ENCODE data around the gene IGF2BP2. TPM values are rescaled to one million over a fixed set of nuclear protein-coding genes. Genes with fewer than 3 reads are reported as not detected.

Gene IGF2BP2
- total and polyA plus RNA-seq, 9 of the 15 experiments (the other 6 are each of a cell fraction or from before 2014, with no cell fraction given), result 3.2 to 59.6 (median 30.5) TPM

- Histone ChIP-seq H3K27ac (ENCODE audit: extremely low read depth, low read depth, low read length) (no peak overlapping the region), H3K79me2 (ENCODE audit: control insufficient read depth, insufficient read depth, low read length) (no peaks in the 10 kb centered on the region), H3K4me2 (ENCODE audit: insufficient read depth, low read length) (no peak overlapping the region), H4K20me1 (replicated peaks; ENCODE audit: control insufficient read depth, insufficient read depth, low read length) (no peaks in the 10 kb centered on the region; the same call in 1 of the 2 replicates), H3K9me1 (ENCODE audit: control insufficient read depth, insufficient read depth, low read length) (no peaks in the 10 kb centered on the region), H3K36me3 (ENCODE audit: control insufficient read depth, insufficient read depth, low read length) (peaks cover 62% of the 10 kb centered on the region; the same call in 2 of the 3 replicates), H3K4me1 (replicated peaks in 1 of 2; ENCODE audit: control insufficient read depth in 2 of 2, insufficient read depth in 2 of 2, low read length in 2 of 2) (no peaks in the 10 kb centered on the region), H3K9ac (ENCODE audit: insufficient read depth in 1 of 2, low read depth in 2 of 2, low read length in 2 of 2) (no peak overlapping the region), H3K27me3 (ENCODE audit: control insufficient read depth in 2 of 2, insufficient read depth in 2 of 2, low read length in 2 of 2) (no peaks in the 10 kb centered on the region), H3K9me3 (replicated peaks; ENCODE audit: control insufficient read depth, insufficient read depth, low read depth, low read length) (no peaks in the 10 kb centered on the region), H2AFZ (ENCODE audit: low read depth, low read length) (no peak overlapping the region), H3K4me3 (no peak overlapping the region)
- FAIRE-seq (no peak), DNase-seq (ENCODE audit: extremely low read depth in 1 of 4, low spot score in 3 of 4) (no peak), ATAC-seq (no peak)
- in situ Hi-C loops (cut with MboI) (no loop called here), intact Hi-C loops (cut with micrococcal nuclease) (no loop called here)
- CTCF ChIA-PET (ENCODE audit: low intra/inter-chr PET ratio), result no interaction called here
- POLR2A ChIA-PET, result no interaction called here
- 73% methylated on average over 6 of the region's 6 CpGs for WGBS (ENCODE audit: insufficient coverage, low coverage, missing lambda C conversion rate)
- no TSS peak for BruUV-seq (replicated peaks)
- TF ChIP-seq ZNF584 (CRISPR knock-in tag; IDR thresholded peaks at IDR 0.05; ENCODE audit: low read depth) (no peak), GTF2E2 (tag; IDR thresholded peaks at IDR 0.05) (no peak), ZNF165 (CRISPR knock-in tag; IDR thresholded peaks at IDR 0.05; ENCODE audit: borderline replicate concordance) (no peak), GATA2 (CRISPR knock-in tag; IDR thresholded peaks at IDR 0.05) (no peak), TSHZ1 (CRISPR knock-in tag; IDR thresholded peaks at IDR 0.05) (no peak), DNMT1 (IDR thresholded peaks at IDR 0.05) (no peak), RHOXF2B (CRISPR knock-in tag; conservative IDR thresholded peaks at IDR 0.05) (no peak), LARP7 (IDR thresholded peaks at IDR 0.05) (no peak), SNIP1 (IDR thresholded peaks at IDR 0.05; ENCODE audit: low read depth) (no peak), SMARCC2 (IDR thresholded peaks at IDR 0.05; ENCODE audit: low read depth) (no peak), TBL1XR1 (IDR thresholded peaks at IDR 0.05; ENCODE audit: low read length in 2 of 2) (no peak), HNRNPLL (IDR thresholded peaks at IDR 0.05; ENCODE audit: low read depth, low read length, poor library complexity, severe bottlenecking) (no peak), XRCC3 (IDR thresholded peaks at IDR 0.05) (no peak), EWSR1 (IDR thresholded peaks at IDR 0.05; ENCODE audit: borderline replicate concordance, low read depth, partially characterized antibody) (no peak)
- TF ChIP-seq, protein P1, sequence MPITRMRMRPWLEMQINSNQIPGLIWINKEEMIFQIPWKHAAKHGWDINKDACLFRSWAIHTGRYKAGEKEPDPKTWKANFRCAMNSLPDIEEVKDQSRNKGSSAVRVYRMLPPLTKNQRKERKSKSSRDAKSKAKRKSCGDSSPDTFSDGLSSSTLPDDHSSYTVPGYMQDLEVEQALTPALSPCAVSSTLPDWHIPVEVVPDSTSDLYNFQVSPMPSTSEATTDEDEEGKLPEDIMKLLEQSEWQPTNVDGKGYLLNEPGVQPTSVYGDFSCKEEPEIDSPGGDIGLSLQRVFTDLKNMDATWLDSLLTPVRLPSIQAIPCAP (CRISPR knock-in tag; IDR thresholded peaks at IDR 0.05; ENCODE audit: borderline replicate concordance), result no peak
Measured at GRCh38 chr3:185613016-185613415, 211.8 kb downstream of the IGF2BP2 start.
